CD4-positive, CD25-positive, alpha-beta regulatory T cell (primary cell): Measurements from ENCODE around the gene MYOM1. TPM values are rescaled to one million over a fixed set of nuclear protein-coding genes. Genes with fewer than 3 reads are reported as not detected.

Experiments used
- ATAC-seq, 2 donors: fragments of 150-1000 bp; cut with Tn5 transposase; one replicate each; pipeline ENCODE4 v1.10.0; 2021; ENCODE audit warnings: low read depth in 2 of 2, moderate number of reproducible peaks in 2 of 2, moderate library complexity in 1 of 2
- DNase-seq, 3 donors: peaks; one replicate each; pipeline versions ENCODE4 v3.0.0 to v3.0.0-alpha.2; 2012 to 2022; ENCODE audit warnings: mixed read lengths in 1 of 3
- H3K27ac ChIP-seq: one replicate; pipeline ENCODE4 v1.7.0; 2013; ENCODE audit warnings: mild to moderate bottlenecking, low read length; ENCODE audit not compliant: insufficient read depth, poor library complexity, severe bottlenecking
- H3K27me3 ChIP-seq: one replicate; pipeline ENCODE4 v1.7.0; 2013; ENCODE audit warnings: low read length; ENCODE audit not compliant: control insufficient read depth, insufficient read depth
- H3K36me3 ChIP-seq: one replicate; pipeline ENCODE4 v1.7.0; 2013; ENCODE audit warnings: mild to moderate bottlenecking, low read length, moderate library complexity; ENCODE audit not compliant: control insufficient read depth, insufficient read depth
- H3K4me1 ChIP-seq: 2 replicates; pipeline ENCODE4 v1.7.0; 2013; ENCODE audit warnings: mild to moderate bottlenecking, low read length; ENCODE audit not compliant: insufficient read depth, control insufficient read depth, poor library complexity, severe bottlenecking
- H3K4me3 ChIP-seq: one replicate; pipeline ENCODE4 v1.7.0; 2013; ENCODE audit warnings: low read depth, mild to moderate bottlenecking, low read length, moderate library complexity
- H3K9me3 ChIP-seq, 2 experiments: 1 replicate in 1 of 2; 2 replicates in 1 of 2; pipeline ENCODE4 v1.7.0; 2013; ENCODE audit warnings: low read length in 2 of 2, mild to moderate bottlenecking in 1 of 2, moderate library complexity in 1 of 2; ENCODE audit not compliant: control insufficient read depth in 2 of 2
- H3K27ac Mint-ChIP-seq, 3 donors: one replicate each; pipeline ENCODE4 v1.8.0; 2020 to 2022; ENCODE audit warnings: mild to moderate bottlenecking in 3 of 3, mixed read lengths in 3 of 3, moderate library complexity in 2 of 3
- H3K27me3 Mint-ChIP-seq: one replicate; pipeline ENCODE4 v1.8.0; 2022; ENCODE audit warnings: mild to moderate bottlenecking, mixed read lengths
- H3K36me3 Mint-ChIP-seq: one replicate; pipeline ENCODE4 v1.8.0; 2020; ENCODE audit warnings: mixed read lengths
- H3K4me1 Mint-ChIP-seq, 4 donors: one replicate each; pipeline ENCODE4 v1.8.0; 2020 to 2022; ENCODE audit warnings: mixed read lengths in 4 of 4, mild to moderate bottlenecking in 1 of 4
- H3K4me3 Mint-ChIP-seq, 4 donors: one replicate each; pipeline ENCODE4 v1.8.0; 2020 to 2022; ENCODE audit warnings: mild to moderate bottlenecking in 4 of 4, mixed read lengths in 4 of 4, moderate library complexity in 3 of 4
- H3K9me3 Mint-ChIP-seq, 7 donors: one replicate each; pipeline ENCODE4 v1.8.0; 2020 to 2022; ENCODE audit warnings: mixed read lengths in 7 of 7, mild to moderate bottlenecking in 3 of 7, moderate library complexity in 2 of 7
- polyA plus RNA-seq, 4 donors: library from polyadenylated mRNA; unstranded; fragments of 300-500 nt; fragmentation: Illumina TruSeq; gene quantifications; one replicate each; pipeline ENCODE4 v1.2.3, GENCODE V29; 2021
- total RNA-seq: library from RNA; stranded (reverse); gene quantifications from one replicate; pipeline ENCODE4 v1.2.3, GENCODE V29; 2022

MYOM1 gene
- total and polyA plus RNA-seq, 5 donors from 2014 or later, result 0.03 to 1.4 (median 0.49) TPM

DNA sequence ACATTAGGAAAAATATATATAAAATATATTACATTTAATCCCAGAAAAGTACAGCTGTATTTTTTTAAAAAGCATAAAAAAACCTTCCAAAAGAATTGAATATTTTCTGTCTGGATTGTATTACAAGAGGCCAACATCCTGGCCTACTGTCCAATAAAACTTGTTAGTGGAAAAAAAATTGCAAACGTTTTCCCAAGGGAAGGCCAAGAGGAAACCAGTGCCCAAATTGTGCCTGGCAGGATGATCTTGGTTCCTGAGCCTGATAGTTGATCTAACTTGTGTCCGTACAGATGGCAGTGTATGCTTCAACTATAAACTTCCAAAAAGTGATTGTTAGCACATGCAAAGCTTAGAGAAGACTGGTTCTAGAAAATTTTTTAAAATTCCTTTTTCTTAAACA is 116.2 kb downstream of the MYOM1 start:
- H3K9me3 Mint-ChIP-seq, result no peaks in the 10 kb centered on the region
- H3K4me1 ChIP-seq, result no peaks in the 10 kb centered on the region
- no peak overlapping the region for H3K4me3 Mint-ChIP-seq
- DNase-seq (no peak), ATAC-seq (no peak)
- no peak overlapping the region for H3K27ac Mint-ChIP-seq
- no peaks in the 10 kb centered on the region for H3K9me3 ChIP-seq
- no peak overlapping the region for H3K27ac ChIP-seq
- H3K27me3 Mint-ChIP-seq, result peaks cover 17% of the 10 kb centered on the region
- H3K36me3 ChIP-seq, result no peaks in the 10 kb centered on the region
- no peak overlapping the region for H3K4me3 ChIP-seq
- H3K27me3 ChIP-seq, result no peaks in the 10 kb centered on the region
- H3K4me1 Mint-ChIP-seq, result no peaks in the 10 kb centered on the region
- peaks cover 4% of the 10 kb centered on the region for H3K36me3 Mint-ChIP-seq

DNA sequence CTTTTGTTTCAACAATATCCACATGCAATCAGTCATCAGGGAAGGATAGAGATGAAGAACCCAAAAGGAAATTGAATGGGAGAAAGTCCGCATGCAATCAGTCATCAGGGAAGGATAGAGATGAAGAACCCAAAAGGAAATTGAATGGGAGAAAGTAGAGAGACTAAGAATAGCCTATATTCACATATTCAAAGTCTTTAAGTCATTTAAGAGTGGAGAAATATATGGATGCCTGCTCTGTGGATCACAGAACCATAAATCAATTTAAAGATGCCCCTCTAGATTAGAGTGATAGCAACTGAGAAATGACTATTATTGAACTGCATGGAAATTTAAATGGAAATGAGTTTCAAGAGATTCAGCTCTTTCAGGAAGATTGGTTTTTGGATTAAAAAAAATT is 116.8 kb downstream of the MYOM1 start:
- H3K9me3 Mint-ChIP-seq, result no peaks in the 10 kb centered on the region
- H3K9me3 ChIP-seq, result no peaks in the 10 kb centered on the region
- DNase-seq, result no peak
- peaks cover 0 to under 1% (median 0%) of the 10 kb centered on the region in 4 donors for H3K4me1 Mint-ChIP-seq
- H3K4me3 ChIP-seq, result no peak overlapping the region
- H3K27me3 ChIP-seq, result no peaks in the 10 kb centered on the region
- H3K36me3 ChIP-seq, result no peaks in the 10 kb centered on the region
- H3K27ac ChIP-seq, result no peak overlapping the region
- H3K36me3 Mint-ChIP-seq, result peaks cover 4% of the 10 kb centered on the region
- no peak overlapping the region for H3K27ac Mint-ChIP-seq
- no peak overlapping the region for H3K4me3 Mint-ChIP-seq
- no peaks in the 10 kb centered on the region for H3K4me1 ChIP-seq
- ATAC-seq, result no peak
- H3K27me3 Mint-ChIP-seq, result peaks cover 14% of the 10 kb centered on the region

DNA sequence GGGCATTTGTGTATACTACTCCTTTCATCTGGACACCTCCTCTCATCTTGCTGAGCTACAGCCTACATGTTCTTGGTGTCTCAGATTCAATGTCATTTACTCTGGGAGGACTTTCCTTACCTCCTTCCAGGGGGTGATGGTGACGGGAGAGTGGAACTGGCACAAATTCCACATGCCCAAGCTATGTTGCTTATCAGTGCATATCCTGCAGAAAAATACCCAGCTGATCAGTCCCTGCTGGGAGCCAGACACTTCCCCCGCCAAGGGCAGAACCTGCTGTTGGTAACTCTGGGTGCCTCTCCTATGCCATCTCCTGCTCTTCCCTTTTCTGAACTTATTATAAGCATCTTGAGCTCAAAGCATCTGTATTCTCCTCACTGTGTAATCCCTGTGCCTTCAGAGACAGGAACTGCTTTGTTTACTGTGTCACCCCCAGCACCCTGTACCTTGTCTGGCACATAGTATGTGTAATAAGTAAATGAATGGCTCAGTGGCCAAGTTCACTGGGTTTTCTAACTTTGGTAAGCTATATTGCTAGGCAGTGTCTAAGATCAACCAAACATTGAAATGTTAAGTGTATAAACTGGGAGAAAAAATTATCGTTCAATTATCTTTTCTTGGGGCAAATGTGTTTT is 119.2 kb downstream of the MYOM1 start:
- no peaks in the 10 kb centered on the region for H3K9me3 Mint-ChIP-seq
- no peak overlapping the region for H3K27ac Mint-ChIP-seq
- H3K4me1 Mint-ChIP-seq, result peaks cover 0 to 13% (median 5%) of the 10 kb centered on the region in 4 donors
- H3K4me3 Mint-ChIP-seq, result no peak overlapping the region
- Histone ChIP-seq H3K4me3 (no peak overlapping the region), H3K27ac (no peak overlapping the region), H3K4me1 (no peaks in the 10 kb centered on the region), H3K36me3 (no peaks in the 10 kb centered on the region), H3K27me3 (no peaks in the 10 kb centered on the region), H3K9me3 (no peaks in the 10 kb centered on the region)
- DNase-seq, result no peak
- peaks cover 4% of the 10 kb centered on the region for H3K36me3 Mint-ChIP-seq
- H3K27me3 Mint-ChIP-seq, result peaks cover 19% of the 10 kb centered on the region
- ATAC-seq, result no peak

DNA sequence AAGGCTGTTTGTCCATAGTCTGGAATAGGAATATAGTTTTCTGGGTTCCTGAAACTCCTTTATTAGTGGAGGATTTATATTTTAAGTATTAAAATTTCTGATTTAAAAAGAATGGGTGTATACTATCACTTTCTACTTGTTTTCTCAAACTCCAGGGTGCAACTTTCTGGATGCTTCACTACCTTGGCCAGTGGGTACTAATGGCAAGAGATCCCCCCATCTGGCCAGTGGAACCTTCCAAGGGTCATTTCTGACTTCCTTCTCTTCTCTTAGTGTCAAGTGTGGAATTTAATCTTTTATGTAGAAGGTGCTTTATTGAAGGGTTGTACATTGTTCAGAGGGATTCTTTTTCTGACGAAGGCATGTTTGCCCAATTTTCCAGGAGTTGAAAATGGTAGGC is 120.4 kb downstream of the MYOM1 start:
- Mint-ChIP-seq H3K27ac (no peak overlapping the region), H3K27me3 (peaks cover 19% of the 10 kb centered on the region), H3K4me3 (no peak overlapping the region), H3K36me3 (peaks cover 4% of the 10 kb centered on the region), H3K4me1 (peaks cover 0 to 13% (median 5%) of the 10 kb centered on the region in 4 donors), H3K9me3 (no peaks in the 10 kb centered on the region)
- Histone ChIP-seq H3K27ac (no peak overlapping the region), H3K9me3 (no peaks in the 10 kb centered on the region), H3K4me1 (no peaks in the 10 kb centered on the region), H3K36me3 (no peaks in the 10 kb centered on the region), H3K27me3 (no peaks in the 10 kb centered on the region), H3K4me3 (no peak overlapping the region)
- ATAC-seq (no peak), DNase-seq (no peak)

DNA sequence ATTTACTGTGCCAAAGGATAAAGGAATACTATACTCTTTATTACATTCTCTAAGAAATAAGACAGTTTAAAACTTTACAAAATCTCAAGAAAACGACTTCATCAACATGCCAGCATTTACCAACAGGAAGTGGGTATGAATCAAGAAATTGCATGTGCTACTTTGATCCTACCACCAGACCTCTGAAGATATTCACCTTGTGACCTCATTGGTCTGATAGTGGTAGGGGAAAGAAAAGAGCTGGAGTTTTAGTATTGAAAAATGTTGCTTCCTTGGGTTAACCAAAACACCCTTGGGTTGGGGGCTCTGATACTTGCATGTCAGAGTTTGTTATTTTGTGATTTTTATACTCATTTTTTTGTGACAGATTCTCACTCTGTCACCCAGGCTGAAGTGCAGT is 122.7 kb downstream of the MYOM1 start:
- H3K36me3 ChIP-seq, result no peaks in the 10 kb centered on the region
- peak in 2 of 3 donors; percentile 41 to 43 for DNase-seq
- no peaks in the 10 kb centered on the region for H3K9me3 ChIP-seq
- peaks cover 19% of the 10 kb centered on the region for H3K27me3 Mint-ChIP-seq
- H3K36me3 Mint-ChIP-seq, result peaks cover 4% of the 10 kb centered on the region
- H3K4me1 ChIP-seq, result no peaks in the 10 kb centered on the region
- no peaks in the 10 kb centered on the region for H3K9me3 Mint-ChIP-seq
- no peak overlapping the region for H3K27ac ChIP-seq
- peaks cover 0 to 13% (median 5%) of the 10 kb centered on the region in 4 donors for H3K4me1 Mint-ChIP-seq
- peak overlapping the region in 1 of 3 donors; percentile 50 for H3K27ac Mint-ChIP-seq
- ATAC-seq, result peak; percentile 76 to 77
- H3K4me3 ChIP-seq, result no peak overlapping the region
- H3K4me3 Mint-ChIP-seq, result no peak overlapping the region
- H3K27me3 ChIP-seq, result no peaks in the 10 kb centered on the region

DNA sequence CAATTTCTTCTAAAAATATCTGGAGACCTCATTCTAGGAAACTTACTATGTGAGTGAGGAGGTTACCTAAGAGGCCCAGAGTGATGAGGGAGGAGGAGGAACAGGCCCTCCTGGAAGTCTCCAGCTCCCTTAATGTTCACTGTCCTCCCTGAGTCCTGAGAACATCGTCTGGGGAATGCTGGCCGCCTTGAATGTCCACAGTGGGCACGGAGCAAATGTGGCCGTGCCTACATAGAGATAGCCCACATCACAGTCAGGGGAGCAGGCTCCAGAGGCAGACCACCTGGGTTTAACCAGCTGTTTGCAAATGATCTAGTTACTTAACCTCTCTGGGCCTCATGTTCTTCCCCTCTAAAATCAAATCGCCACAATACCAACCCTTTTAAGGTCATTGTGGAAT is 123.8 kb downstream of the MYOM1 start:
- Histone ChIP-seq H3K9me3 (no peaks in the 10 kb centered on the region), H3K27ac (no peak overlapping the region), H3K4me1 (no peaks in the 10 kb centered on the region), H3K36me3 (no peaks in the 10 kb centered on the region), H3K4me3 (no peak overlapping the region), H3K27me3 (no peaks in the 10 kb centered on the region)
- Mint-ChIP-seq H3K4me1 (peaks cover 0 to 13% (median 5%) of the 10 kb centered on the region in 4 donors), H3K27me3 (peaks cover 14% of the 10 kb centered on the region), H3K9me3 (no peaks in the 10 kb centered on the region), H3K4me3 (no peak overlapping the region), H3K36me3 (peaks cover 4% of the 10 kb centered on the region), H3K27ac (peak overlapping the region in 2 of 3 donors; percentile 5 to 47)
- ATAC-seq (no peak), DNase-seq (no peak)

DNA sequence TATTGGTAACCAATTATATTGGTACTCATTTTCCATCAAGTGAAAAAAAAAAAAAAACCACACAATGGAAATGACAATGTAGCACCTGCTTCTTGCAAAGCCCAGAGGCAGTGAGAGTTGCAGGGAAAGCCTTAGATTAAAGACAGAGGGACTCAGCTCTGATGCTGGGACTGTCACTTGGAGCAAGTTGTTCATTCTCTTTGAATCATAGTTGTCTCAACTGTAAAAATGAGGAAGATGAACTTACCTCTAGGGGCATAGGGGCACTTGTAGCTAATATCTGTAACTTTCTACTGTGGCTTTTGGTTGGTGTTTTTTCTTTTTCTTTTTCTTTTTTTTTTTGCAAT is 125.5 kb downstream of the MYOM1 start:
- Histone ChIP-seq H3K27ac (no peak overlapping the region), H3K36me3 (no peaks in the 10 kb centered on the region), H3K9me3 (no peaks in the 10 kb centered on the region), H3K4me1 (no peaks in the 10 kb centered on the region), H3K4me3 (no peak overlapping the region), H3K27me3 (no peaks in the 10 kb centered on the region)
- Mint-ChIP-seq H3K27ac (no peak overlapping the region), H3K9me3 (no peaks in the 10 kb centered on the region), H3K4me3 (no peak overlapping the region), H3K27me3 (peaks cover 9% of the 10 kb centered on the region), H3K4me1 (peaks cover 0 to 13% (median 5%) of the 10 kb centered on the region in 4 donors), H3K36me3 (peaks cover under 1% of the 10 kb centered on the region)
- no peak for DNase-seq
- ATAC-seq, result no peak

DNA sequence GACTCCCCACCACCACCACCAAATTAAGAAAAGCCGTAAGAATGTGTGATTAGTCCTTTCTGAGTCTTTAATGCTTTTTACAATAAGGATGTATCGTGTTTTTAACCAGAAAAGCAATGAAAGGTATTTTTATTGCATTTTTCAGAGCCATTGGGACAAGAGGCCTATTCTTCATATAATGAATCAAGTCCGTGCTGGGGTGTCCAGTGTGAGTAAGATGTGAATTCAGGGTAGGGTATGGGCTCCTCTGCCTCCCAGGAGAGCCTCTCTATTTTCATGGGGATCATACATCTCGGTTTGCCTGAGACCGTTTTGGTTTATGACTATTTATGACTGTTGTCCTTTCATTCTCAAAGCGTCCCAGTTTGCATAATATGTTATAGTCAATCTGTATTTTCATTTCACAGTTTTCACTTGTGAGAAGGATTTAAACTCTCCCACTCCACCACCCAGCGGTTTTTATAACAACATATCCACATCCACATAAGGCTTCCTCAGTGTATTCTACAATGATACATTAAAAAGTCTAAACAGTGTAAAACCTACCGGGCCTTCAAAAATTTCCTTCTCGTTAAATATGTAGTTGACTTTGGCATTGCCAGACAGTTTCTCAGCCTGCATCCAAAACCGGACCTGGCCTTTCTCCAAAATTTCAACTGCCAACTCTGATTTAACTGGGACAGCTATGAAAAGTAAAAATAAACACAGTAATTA is 126.0 kb downstream of the MYOM1 start:
- no peak for ATAC-seq
- no peak for DNase-seq
- Histone ChIP-seq H3K4me3 (no peak overlapping the region), H3K4me1 (no peaks in the 10 kb centered on the region), H3K27me3 (no peaks in the 10 kb centered on the region), H3K36me3 (no peaks in the 10 kb centered on the region), H3K27ac (no peak overlapping the region), H3K9me3 (no peaks in the 10 kb centered on the region)
- no peak overlapping the region for H3K4me3 Mint-ChIP-seq
- no peaks in the 10 kb centered on the region for H3K36me3 Mint-ChIP-seq
- H3K9me3 Mint-ChIP-seq, result no peaks in the 10 kb centered on the region
- H3K4me1 Mint-ChIP-seq, result peaks cover 0 to 13% (median 5%) of the 10 kb centered on the region in 4 donors
- H3K27ac Mint-ChIP-seq, result peak overlapping the region in 1 of 3 donors; percentile 17
- peaks cover 8% of the 10 kb centered on the region for H3K27me3 Mint-ChIP-seq
